Fibroblast of lung (primary cell): Measurements from ENCODE around the gene MXI1. TPM values are rescaled to one million over a fixed set of nuclear protein-coding genes. Genes with fewer than 3 reads are reported as not detected.

Experiments used
- DNase-seq, 2 donors: peaks; one replicate each; pipeline versions ENCODE4 v3.0.0 to v3.0.0-alpha.2; 2010; ENCODE audit warnings: low read depth in 2 of 2
- H2AFZ ChIP-seq: 2 replicates; pipeline ENCODE4 v1.5.1; 2012; ENCODE audit warnings: low read length, control low read depth, inconsistent platforms
- H3K27ac ChIP-seq: 2 replicates; pipeline ENCODE4 v1.5.1; 2011; ENCODE audit warnings: low read length, control low read depth; ENCODE audit not compliant: insufficient read depth
- H3K27me3 ChIP-seq: 2 replicates; pipeline ENCODE4 v1.5.1; 2011; ENCODE audit warnings: mild to moderate bottlenecking, low read length; ENCODE audit not compliant: control insufficient read depth, insufficient read depth
- H3K36me3 ChIP-seq: 2 replicates; pipeline ENCODE4 v1.5.1; 2011; ENCODE audit warnings: low read length; ENCODE audit not compliant: control insufficient read depth, insufficient read depth
- H3K4me1 ChIP-seq: 2 replicates; pipeline ENCODE4 v1.5.1; 2011; ENCODE audit warnings: low read length; ENCODE audit not compliant: control insufficient read depth, insufficient read depth; ENCODE audit errors: extremely low read depth
- H3K4me2 ChIP-seq: 2 replicates; pipeline ENCODE4 v1.5.1; 2011; ENCODE audit warnings: low read length, control low read depth; ENCODE audit not compliant: insufficient read depth; ENCODE audit errors: extremely low read depth
- H3K4me3 ChIP-seq, 4 experiments: fragments of 200-600 bp in 1 of 4; sonication (generic) in 1 of 4; replicated peaks in 1 of 4; 2 replicates each; pipeline ENCODE4 v1.5.1; 2011 to 2016; ENCODE audit warnings: low read length in 4 of 4, low read depth in 3 of 4, mild to moderate bottlenecking in 3 of 4, control low read depth in 2 of 4, inconsistent platforms in 1 of 4, mixed read lengths in 1 of 4; ENCODE audit not compliant: insufficient read depth in 1 of 4; ENCODE audit errors: control extremely low read depth in 1 of 4
- H3K79me2 ChIP-seq: 2 replicates; pipeline ENCODE4 v1.5.1; 2012; ENCODE audit warnings: mild to moderate bottlenecking, low read length, inconsistent platforms; ENCODE audit not compliant: control insufficient read depth, insufficient read depth
- H3K9ac ChIP-seq: 2 replicates; pipeline ENCODE4 v1.5.1; 2011; ENCODE audit warnings: mild to moderate bottlenecking, low read length, control low read depth; ENCODE audit not compliant: insufficient read depth
- H3K9me3 ChIP-seq: 2 replicates; pipeline ENCODE4 v1.5.1; 2012; ENCODE audit warnings: low read depth, low read length; ENCODE audit not compliant: control insufficient read depth, insufficient read depth
- H4K20me1 ChIP-seq: 2 replicates; pipeline ENCODE4 v1.5.1; 2011; ENCODE audit warnings: low read length; ENCODE audit not compliant: control insufficient read depth, insufficient read depth; ENCODE audit errors: extremely low read depth
- CTCF ChIP-seq, 2 donors: IDR thresholded peaks in 1 of 2; conservative IDR thresholded peaks in 1 of 2; 1 replicate in 1 of 2; 2 replicates in 1 of 2; pipeline ENCODE4 v1.5.1; 2011 to 2012; ENCODE audit warnings: low read length in 2 of 2, control low read depth in 1 of 2, inconsistent platforms in 1 of 2, low read depth in 1 of 2, mild to moderate bottlenecking in 1 of 2
- EZH2 ChIP-seq: IDR thresholded peaks from 2 replicates; pipeline ENCODE4 v1.5.1; 2012; ENCODE audit warnings: low read length, control low read depth, mild to moderate bottlenecking; ENCODE audit errors: missing control alignments
- polyA plus RNA-seq, 2 donors: library from polyadenylated mRNA; depleted of rRNA in 1 of 2; stranded (reverse) in 1 of 2; unstranded in 1 of 2; fragments of >200 nt; gene quantifications; 2 replicates each; pipeline ENCODE4 v1.2.1, GENCODE V29; 2011 to 2012; ENCODE audit warnings: missing spikeins in 1 of 2
- total RNA-seq: library from RNA; depleted of rRNA; stranded (reverse); fragments of >200 nt; gene quantifications from 2 replicates; pipeline ENCODE4 v1.2.1, GENCODE V29; 2014

MXI1 gene
- total and polyA plus RNA-seq, 2 donors (not counting 1 experiment from before 2014, with no cell fraction given) = 18.7 to 40.1 TPM

GRCh38 chr10:110226543-110226925 lies 19.1 kb downstream of the MXI1 start:
- H3K27ac ChIP-seq = no peak overlapping the region
- no peak overlapping the region for H3K4me2 ChIP-seq
- DNase-seq = peak; percentile 94 to 95
- H3K4me1 ChIP-seq = peaks cover 8% of the 10 kb centered on the region
- no peaks in the 10 kb centered on the region for H3K79me2 ChIP-seq
- H3K27me3 ChIP-seq = no peaks in the 10 kb centered on the region
- H3K9me3 ChIP-seq = no peaks in the 10 kb centered on the region
- H4K20me1 ChIP-seq = no peaks in the 10 kb centered on the region
- H3K9ac ChIP-seq = no peak overlapping the region
- TF ChIP-seq CTCF (conservative IDR thresholded peaks at IDR 0.05 in 1 of 2, IDR thresholded peaks at IDR 0.05 in 1 of 2; ENCODE audit: low read depth in 1 of 2, low read length in 2 of 2) = no peak
- TF ChIP-seq EZH2 = no peak
- H3K36me3 ChIP-seq = no peaks in the 10 kb centered on the region
- H3K4me3 ChIP-seq = peak overlapping the region in 3 of 4 experiments; percentile 65 to 69 (median 67)
- H2AFZ ChIP-seq = no peak overlapping the region

GRCh38 chr10:110226926-110227641 lies 19.7 kb downstream of the MXI1 start:
- Histone ChIP-seq H2AFZ (peak overlapping the region; percentile 62), H3K36me3 (no peaks in the 10 kb centered on the region), H3K27ac (no peak overlapping the region), H3K4me1 (peaks cover 8% of the 10 kb centered on the region), H3K4me2 (peak overlapping the region; percentile 79), H3K4me3 (peak overlapping the region; percentile 54 to 74 (median 67)), H3K79me2 (no peaks in the 10 kb centered on the region), H3K9ac (peak overlapping the region; percentile 16), H3K27me3 (no peaks in the 10 kb centered on the region), H3K9me3 (no peaks in the 10 kb centered on the region), H4K20me1 (no peaks in the 10 kb centered on the region)
- TF ChIP-seq EZH2 = no peak
- TF ChIP-seq CTCF (conservative IDR thresholded peaks at IDR 0.05 in 1 of 2, IDR thresholded peaks at IDR 0.05 in 1 of 2; ENCODE audit: low read depth in 1 of 2, low read length in 2 of 2) = no peak
- DNase-seq = peak in 1 of 2 donors; percentile 29

DNA sequence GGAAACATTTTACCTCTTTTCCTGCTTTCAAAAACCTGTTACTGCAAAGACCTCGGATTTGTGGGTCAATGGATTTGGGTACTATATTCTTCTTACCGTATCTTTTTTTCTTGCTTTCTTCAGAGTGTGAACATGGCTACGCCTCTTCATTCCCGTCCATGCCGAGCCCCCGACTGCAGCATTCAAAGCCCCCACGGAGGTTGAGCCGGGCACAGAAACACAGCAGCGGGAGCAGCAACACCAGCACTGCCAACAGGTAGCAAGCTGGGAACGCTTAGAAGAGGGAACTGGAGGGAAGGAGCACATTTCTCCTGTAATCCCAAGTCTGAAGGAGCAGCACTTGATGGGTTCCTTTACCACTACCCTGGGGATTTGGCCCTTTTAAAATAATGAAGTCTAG lies 20.7 kb downstream of the MXI1 start:
- Histone ChIP-seq H3K4me2 (no peak overlapping the region), H3K27me3 (no peaks in the 10 kb centered on the region), H4K20me1 (no peaks in the 10 kb centered on the region), H3K36me3 (no peaks in the 10 kb centered on the region), H3K9ac (no peak overlapping the region), H2AFZ (no peak overlapping the region), H3K79me2 (no peaks in the 10 kb centered on the region), H3K4me3 (peak overlapping the region in 1 of 4 experiments; percentile 74), H3K4me1 (peaks cover 2% of the 10 kb centered on the region), H3K27ac (no peak overlapping the region), H3K9me3 (no peaks in the 10 kb centered on the region)
- TF ChIP-seq EZH2 = no peak
- no peak for TF ChIP-seq CTCF (conservative IDR thresholded peaks at IDR 0.05 in 1 of 2, IDR thresholded peaks at IDR 0.05 in 1 of 2; ENCODE audit: low read depth in 1 of 2, low read length in 2 of 2)
- no peak for DNase-seq
